Tibial nerve (tissue), 3 donors: ENCODE measurements around the gene E2F6.

Experiments used
- CTCF ChIP-seq, 5 experiments: fragments of 200-600 bp in 3 of 5; fragments of 450-650 bp in 2 of 5; sonication (generic) in 3 of 5; IDR thresholded peaks; one replicate each; pipeline ENCODE4 v1.5.1; 2016 to 2019; ENCODE audit warnings: antibody characterized with exemption in 5 of 5, mild to moderate bottlenecking in 3 of 5, moderate library complexity in 2 of 5
- POLR2A ChIP-seq, 2 donors: fragments of 450-650 bp; IDR thresholded peaks; one replicate each; pipeline ENCODE4 v1.6.1; 2017; ENCODE audit warnings: antibody characterized with exemption in 2 of 2, mild to moderate bottlenecking in 2 of 2, moderate library complexity in 2 of 2

GRCh38 chr2:11457935-11458334, 8.0 kb downstream of the E2F6 start:
- TF ChIP-seq POLR2A (IDR thresholded peaks at IDR 0.05) (no peak), CTCF (IDR thresholded peaks at IDR 0.05) (no peak)
